ENCODE measurements around the gene PEX14. TPM values are rescaled to one million over a fixed set of nuclear protein-coding genes. Genes with fewer than 3 reads are reported as not detected.

Gene PEX14
- total and polyA plus RNA-seq, 5 experiments from 2014 or later: 3.3 to 23.7 (median 5.5) TPM

GRCh38 chr1:10640843-10641553 lies 166.2 kb downstream of the PEX14 start:
- DNase-seq (no peak), ATAC-seq (no peak)
- Mint-ChIP-seq H3K36me3 (peaks cover 0 to 3% (median 0%) of the 10 kb centered on the region in 3 donors), H3K4me3 (no peak overlapping the region), H3K27ac (peak overlapping the region in 1 of 10 donors; percentile 71), H3K4me1 (peaks cover 1 to 12% (median 6%) of the 10 kb centered on the region in 4 donors), H3K27me3 (no peaks in the 10 kb centered on the region), H3K9me3 (no peaks in the 10 kb centered on the region)
- POLR2A ChIA-PET: interaction anchor here (0.5 kb wide), 1 partner anchor 155 kb away, joined by 4 read pairs; no protein-coding TSS in a partner anchor

GRCh38 chr1:10641976-10642375 lies 167.2 kb downstream of the PEX14 start:
- Mint-ChIP-seq H3K9me3 (no peaks in the 10 kb centered on the region), H3K36me3 (peaks cover 0 to 3% (median 0%) of the 10 kb centered on the region in 3 donors), H3K27me3 (no peaks in the 10 kb centered on the region), H3K4me3 (no peak overlapping the region), H3K27ac (no peak overlapping the region), H3K4me1 (peaks cover 1 to 11% (median 6%) of the 10 kb centered on the region in 4 donors)
- no peak for DNase-seq
- POLR2A ChIA-PET: no interaction called here
- no peak for ATAC-seq

GRCh38 chr1:10642403-10643080 lies 167.8 kb downstream of the PEX14 start:
- no peak for ATAC-seq
- Mint-ChIP-seq H3K4me3 (no peak overlapping the region), H3K27me3 (no peaks in the 10 kb centered on the region), H3K9me3 (no peaks in the 10 kb centered on the region), H3K27ac (no peak overlapping the region), H3K4me1 (peaks cover 0 to 6% (median 4%) of the 10 kb centered on the region in 4 donors), H3K36me3 (peaks cover 0 to 3% (median 0%) of the 10 kb centered on the region in 3 donors)
- POLR2A ChIA-PET: no interaction called here
- DNase-seq: no peak

GRCh38 chr1:10643607-10644306 lies 169.0 kb downstream of the PEX14 start:
- peaks cover 0 to 3% (median 0%) of the 10 kb centered on the region in 3 donors for H3K36me3 Mint-ChIP-seq
- no peak for ATAC-seq
- H3K4me1 Mint-ChIP-seq: no peaks in the 10 kb centered on the region
- H3K9me3 Mint-ChIP-seq: no peaks in the 10 kb centered on the region
- H3K27ac Mint-ChIP-seq: no peak overlapping the region
- no peak for DNase-seq
- H3K4me3 Mint-ChIP-seq: no peak overlapping the region
- no peaks in the 10 kb centered on the region for H3K27me3 Mint-ChIP-seq
- POLR2A ChIA-PET: interaction anchor here (0.5 kb wide), 1 partner anchor 1760 kb away, joined by 6 read pairs; no protein-coding TSS in a partner anchor

- DNase-seq: no peak
- H3K36me3 Mint-ChIP-seq: peaks cover 0 to 3% (median 0%) of the 10 kb centered on the region in 3 donors
- H3K9me3 Mint-ChIP-seq: no peaks in the 10 kb centered on the region
- no peak overlapping the region for H3K27ac Mint-ChIP-seq
- ATAC-seq: no peak
- no peaks in the 10 kb centered on the region for H3K27me3 Mint-ChIP-seq
- H3K4me1 Mint-ChIP-seq: no peaks in the 10 kb centered on the region
- no peak overlapping the region for H3K4me3 Mint-ChIP-seq
- POLR2A ChIA-PET: no interaction called here
Observed at GRCh38 chr1:10644307-10645128, 169.8 kb downstream of the PEX14 start.

GRCh38 chr1:10646347-10646861 lies 171.7 kb downstream of the PEX14 start:
- Mint-ChIP-seq H3K36me3 (peaks cover 0 to 3% (median 0%) of the 10 kb centered on the region in 3 donors), H3K9me3 (no peaks in the 10 kb centered on the region), H3K27me3 (no peaks in the 10 kb centered on the region), H3K4me3 (peak overlapping the region in 1 of 10 donors; percentile 38), H3K27ac (peak overlapping the region in 1 of 10 donors; percentile 40), H3K4me1 (no peaks in the 10 kb centered on the region)
- DNase-seq: no peak
- ATAC-seq: no peak
- POLR2A ChIA-PET: interaction anchor here (0.6 kb wide), 1 partner anchor 1074 kb away, joined by 5 read pairs; no protein-coding TSS in a partner anchor

GRCh38 chr1:10647414-10648170 lies 172.8 kb downstream of the PEX14 start:
- no peaks in the 10 kb centered on the region for H3K27me3 Mint-ChIP-seq
- POLR2A ChIA-PET: no interaction called here
- H3K27ac Mint-ChIP-seq: no peak overlapping the region
- H3K36me3 Mint-ChIP-seq: peaks cover 0 to 3% (median 0%) of the 10 kb centered on the region in 3 donors
- no peaks in the 10 kb centered on the region for H3K4me1 Mint-ChIP-seq
- ATAC-seq: no peak
- DNase-seq: no peak
- H3K9me3 Mint-ChIP-seq: no peaks in the 10 kb centered on the region
- no peak overlapping the region for H3K4me3 Mint-ChIP-seq

- Mint-ChIP-seq H3K4me3 (no peak overlapping the region), H3K4me1 (no peaks in the 10 kb centered on the region), H3K27ac (no peak overlapping the region), H3K9me3 (no peaks in the 10 kb centered on the region), H3K36me3 (peaks cover 0 to 4% (median 3%) of the 10 kb centered on the region in 3 donors), H3K27me3 (no peaks in the 10 kb centered on the region)
- DNase-seq (no peak), ATAC-seq (no peak)
- POLR2A ChIA-PET: interaction anchor here (0.5 kb wide), 1 partner anchor 84 kb away, joined by 3 read pairs; no protein-coding TSS in a partner anchor
Observed at GRCh38 chr1:10648689-10649516, 174.2 kb downstream of the PEX14 start.

- no peaks in the 10 kb centered on the region for H3K9me3 Mint-ChIP-seq
- H3K36me3 Mint-ChIP-seq: peaks cover 0 to 5% (median 0%) of the 10 kb centered on the region in 3 donors
- H3K4me1 Mint-ChIP-seq: no peaks in the 10 kb centered on the region
- ATAC-seq: no peak
- DNase-seq: no peak
- H3K4me3 Mint-ChIP-seq: no peak overlapping the region
- POLR2A ChIA-PET: no interaction called here
- no peak overlapping the region for H3K27ac Mint-ChIP-seq
- no peaks in the 10 kb centered on the region for H3K27me3 Mint-ChIP-seq
Observed at GRCh38 chr1:10649517-10650201, 174.9 kb downstream of the PEX14 start.

GRCh38 chr1:10650556-10651388 lies 176.0 kb downstream of the PEX14 start:
- no peak for DNase-seq
- POLR2A ChIA-PET: no interaction called here
- Mint-ChIP-seq H3K27ac (no peak overlapping the region), H3K9me3 (no peaks in the 10 kb centered on the region), H3K27me3 (no peaks in the 10 kb centered on the region), H3K36me3 (peaks cover 0 to 5% (median 0%) of the 10 kb centered on the region in 3 donors), H3K4me1 (no peaks in the 10 kb centered on the region), H3K4me3 (no peak overlapping the region)
- ATAC-seq: no peak
